ENCODE data around the gene MAP7D1.

- TF ChIP-seq CTCF (IDR thresholded peaks at IDR 0.05) (no peak), POLR2A (IDR thresholded peaks at IDR 0.05) (no peak)
Observed at GRCh38 chr1:36222481-36223380, 66.8 kb downstream of the MAP7D1 start.
